OCI-LY7 (cell line): ENCODE data around the gene FKBP15. TPM values are rescaled to one million over a fixed set of nuclear protein-coding genes. Genes with fewer than 3 reads are reported as not detected.
"Not testable (repeated sequence)": the region's sequence is repeated elsewhere in the genome, so short reads cannot be mapped to it uniquely, and the experiment has no call there.

ENCODE experiments used
- BruUV-seq: library from RNA; stranded (reverse); fragments of 400-500 nt; replicated peaks from 2 replicates; lab custom pipeline; 2021; lab: Mats Ljungman, UMichigan
- CTCF ChIA-PET: fragments of 300-600 bp; sonication (Branson Sonifier 250); formaldehyde crosslinking; loops from one replicate; lab custom pipeline; 2022; ENCODE audit warnings: antibody characterized with exemption; ENCODE audit not compliant: unreplicated experiment; lab: Charles Lee
- POLR2A ChIA-PET: fragments of 300-600 bp; sonication (Branson Sonifier 250); formaldehyde crosslinking; loops from one replicate; lab custom pipeline; 2022; ENCODE audit warnings: antibody characterized with exemption; lab: Charles Lee
- DNase-seq: peaks from one replicate; pipeline ENCODE4 v3.0.0-alpha.2; 2015; ENCODE audit warnings: low spot score
- H2AFZ ChIP-seq: fragments of 200-600 bp; sonication (generic), shearing (Covaris generic); 2 replicates; pipeline ENCODE4 v1.6.1; 2014; ENCODE audit warnings: mild to moderate bottlenecking, antibody characterized with exemption, low read length, moderate library complexity
- H3K27ac ChIP-seq: fragments of 200-600 bp; sonication (generic); 2 replicates; pipeline ENCODE4 v1.5.1; 2014; ENCODE audit warnings: mixed run types, low read depth, mild to moderate bottlenecking, moderate library complexity, low read length, inconsistent platforms; ENCODE audit not compliant: poor library complexity, severe bottlenecking
- H3K36me3 ChIP-seq: fragments of 200-600 bp; sonication (generic); 2 replicates; pipeline ENCODE4 v1.6.1; 2014; ENCODE audit warnings: mild to moderate bottlenecking, antibody characterized with exemption, low read length, moderate library complexity, mixed read lengths; ENCODE audit not compliant: insufficient read depth
- H3K4me1 ChIP-seq: fragments of 200-600 bp; sonication (generic); 2 replicates; pipeline ENCODE4 v1.5.1; 2014; ENCODE audit warnings: mild to moderate bottlenecking, low read length; ENCODE audit not compliant: insufficient read depth, poor library complexity, severe bottlenecking
- H3K4me2 ChIP-seq: fragments of 200-600 bp; sonication (generic); 2 replicates; pipeline ENCODE4 v1.6.1; 2014; ENCODE audit warnings: mild to moderate bottlenecking, low read length
- H3K4me3 ChIP-seq: fragments of 200-600 bp; sonication (generic); 2 replicates; pipeline ENCODE4 v1.5.1; 2014; ENCODE audit warnings: mild to moderate bottlenecking, low read depth, low read length; ENCODE audit not compliant: poor library complexity, severe bottlenecking
- H3K79me2 ChIP-seq: fragments of 200-600 bp; sonication (generic); 2 replicates; pipeline ENCODE4 v1.6.1; 2016; ENCODE audit warnings: low read depth, mild to moderate bottlenecking, low read length, moderate library complexity, mixed read lengths; ENCODE audit not compliant: insufficient read depth
- H3K9me2 ChIP-seq: fragments of 200-600 bp; sonication (generic); 2 replicates; pipeline ENCODE4 v1.6.1; 2016; ENCODE audit warnings: mild to moderate bottlenecking, low read length, mixed read lengths; ENCODE audit not compliant: insufficient read depth
- H3K9me3 ChIP-seq: fragments of 200-600 bp; sonication (generic); 2 replicates; pipeline ENCODE4 v1.6.1; 2014; ENCODE audit warnings: mild to moderate bottlenecking, mixed run types, low read length, mixed read lengths
- H4K20me1 ChIP-seq: fragments of 200-600 bp; sonication (generic); 2 replicates; pipeline ENCODE4 v1.6.1; 2014; ENCODE audit warnings: mild to moderate bottlenecking, antibody characterized with exemption, low read length, moderate library complexity, mixed read lengths; ENCODE audit not compliant: insufficient read depth
- CTCF ChIP-seq: fragments of 200-600 bp; sonication (generic); conservative IDR thresholded peaks from 2 replicates; pipeline ENCODE4 v1.5.1; 2014; ENCODE audit warnings: mild to moderate bottlenecking, antibody characterized with exemption, low read length, moderate library complexity, mixed read lengths
- EZH2phosphoT487 ChIP-seq: fragments of 200-600 bp; sonication (generic); IDR thresholded peaks from 2 replicates; pipeline ENCODE4 v1.6.1; 2018; ENCODE audit warnings: low read depth, borderline replicate concordance, mild to moderate bottlenecking, mixed run types, antibody characterized with exemption, low read length, moderate library complexity, mixed read lengths
- intact Hi-C: fragments of 100-400 bp; cut with micrococcal nuclease; formaldehyde crosslinking; loops from one replicate; pipeline ENCODE4 v1.10.0; 2022; ENCODE audit not compliant: unreplicated experiment
- total RNA-seq, 2 experiments: library from RNA; depleted of rRNA in 1 of 2; stranded (reverse); fragments of >200 nt in 1 of 2; shearing (Covaris generic) in 1 of 2; gene quantifications; 2 replicates each; pipeline ENCODE4 v1.2.3, GENCODE V29; 2014 to 2022

Gene FKBP15
- total RNA-seq, 2 experiments from 2014 or later, result 39.9 to 58.0 TPM

- Histone ChIP-seq H4K20me1 (no peaks in the 10 kb centered on the region), H3K4me2 (no peak overlapping the region), H3K27ac (no peak overlapping the region), H3K4me1 (no peaks in the 10 kb centered on the region), H2AFZ (no peak overlapping the region), H3K36me3 (no peaks in the 10 kb centered on the region), H3K79me2 (no peaks in the 10 kb centered on the region), H3K9me2 (no peaks in the 10 kb centered on the region), H3K4me3 (no peak overlapping the region), H3K9me3 (no peaks in the 10 kb centered on the region)
- no peak for DNase-seq
- intact Hi-C loops, result no loop called here
- CTCF ChIA-PET, result no interaction called here
- BruUV-seq, result no TSS peak
- POLR2A ChIA-PET, result no interaction called here
- TF ChIP-seq CTCF (no peak), EZH2phosphoT487 (no peak)
Observed at GRCh38 chr9:113129466-113129865, 91.6 kb downstream of the FKBP15 start.

- H3K79me2 ChIP-seq, result no peaks in the 10 kb centered on the region
- H3K4me2 ChIP-seq, result no peak overlapping the region
- CTCF ChIA-PET, result no interaction called here
- H3K9me3 ChIP-seq, result no peaks in the 10 kb centered on the region
- H3K27ac ChIP-seq, result no peak overlapping the region
- BruUV-seq, result no TSS peak
- no peaks in the 10 kb centered on the region for H3K4me1 ChIP-seq
- H3K9me2 ChIP-seq, result no peaks in the 10 kb centered on the region
- POLR2A ChIA-PET, result no interaction called here
- DNase-seq, result no peak
- no peaks in the 10 kb centered on the region for H3K36me3 ChIP-seq
- no peak overlapping the region for H2AFZ ChIP-seq
- H3K4me3 ChIP-seq, result no peak overlapping the region
- intact Hi-C loops, result no loop called here
- no peak for TF ChIP-seq EZH2phosphoT487
- no peak for TF ChIP-seq CTCF
- no peaks in the 10 kb centered on the region for H4K20me1 ChIP-seq
Observed at GRCh38 chr9:113125386-113126035, 95.6 kb downstream of the FKBP15 start.

- BruUV-seq, H3K9me3 ChIP-seq, H3K36me3 ChIP-seq, DNase-seq, H3K4me3 ChIP-seq, CTCF ChIA-PET, H3K79me2 ChIP-seq, H2AFZ ChIP-seq, H4K20me1 ChIP-seq, H3K4me2 ChIP-seq, H3K27ac ChIP-seq, intact Hi-C loops, H3K4me1 ChIP-seq, H3K9me2 ChIP-seq: not testable (repeated sequence)
- POLR2A ChIA-PET, result interaction anchor here (0.7 kb wide), 1 partner anchor 58 kb away, joined by 3 read pairs; no protein-coding TSS in a partner anchor
Observed at GRCh38 chr9:113118829-113119228, 102.2 kb downstream of the FKBP15 start.

Other genes with a start within 250 kb of the FKBP15 start
- 0.59 TPM in 1 of 2 replicates, not detected in the other for gene ZNF883, start 209.1 kb downstream of the FKBP15 start, total RNA-seq (2014; rRNA removed; shearing (Covaris generic))
- gene ZNF883, start 209.1 kb downstream of the FKBP15 start, total RNA-seq (2022), result 0.33 TPM in 1 of 2 replicates, not detected in the other
- 2.3 and 3.5 TPM in 2 replicates for gene ZFP37, start 164.6 kb downstream of the FKBP15 start, total RNA-seq (2014; rRNA removed; shearing (Covaris generic))
- gene ZFP37, start 164.6 kb downstream of the FKBP15 start, total RNA-seq (2022), result 1.3 and 1.6 TPM in 2 replicates
- 0.70 and 2.7 TPM in 2 replicates for gene SLC31A2, start 70.3 kb downstream of the FKBP15 start, total RNA-seq (2014; rRNA removed; shearing (Covaris generic))
- gene SLC31A2, start 70.3 kb downstream of the FKBP15 start, total RNA-seq (2022), result 1.3 and 2.2 TPM in 2 replicates
- 3.9 and 4.7 TPM in 2 replicates for gene SLC31A1, start 267 bp upstream of the FKBP15 start, total RNA-seq (2014; rRNA removed; shearing (Covaris generic))
- 12.4 and 16.7 TPM in 2 replicates for gene SLC31A1, start 267 bp upstream of the FKBP15 start, total RNA-seq (2022)
- gene CDC26, start 54.3 kb upstream of the FKBP15 start, total RNA-seq (2014; rRNA removed; shearing (Covaris generic)), result 29.9 and 42.5 TPM in 2 replicates
- 39.7 and 39.9 TPM in 2 replicates for gene CDC26, start 54.3 kb upstream of the FKBP15 start, total RNA-seq (2022)
- 27.4 and 27.8 TPM in 2 replicates for gene PRPF4, start 54.4 kb upstream of the FKBP15 start, total RNA-seq (2014; rRNA removed; shearing (Covaris generic))
- 35.8 and 39.9 TPM in 2 replicates for gene PRPF4, start 54.4 kb upstream of the FKBP15 start, total RNA-seq (2022)
- gene RNF183, start 82.1 kb upstream of the FKBP15 start, total RNA-seq (2014; rRNA removed; shearing (Covaris generic)), result not detected in 2 replicates
- not detected in 2 replicates for gene RNF183, start 82.1 kb upstream of the FKBP15 start, total RNA-seq (2022)
- gene WDR31, start 119.0 kb upstream of the FKBP15 start, total RNA-seq (2014; rRNA removed; shearing (Covaris generic)), result 0.19 and 0.54 TPM in 2 replicates
- 1.2 and 1.4 TPM in 2 replicates for gene WDR31, start 119.0 kb upstream of the FKBP15 start, total RNA-seq (2022)
- gene BSPRY, start 128.3 kb upstream of the FKBP15 start, total RNA-seq (2014; rRNA removed; shearing (Covaris generic)), result 0.54 and 1.3 TPM in 2 replicates
- gene BSPRY, start 128.3 kb upstream of the FKBP15 start, total RNA-seq (2022), result 0.82 and 0.98 TPM in 2 replicates
- 11.9 and 18.1 TPM in 2 replicates for gene HDHD3, start 155.7 kb upstream of the FKBP15 start, total RNA-seq (2014; rRNA removed; shearing (Covaris generic))
- gene HDHD3, start 155.7 kb upstream of the FKBP15 start, total RNA-seq (2022), result 16.0 and 16.7 TPM in 2 replicates
- gene ALAD, start 180.0 kb upstream of the FKBP15 start, total RNA-seq (2014; rRNA removed; shearing (Covaris generic)), result 14.3 and 19.8 TPM in 2 replicates
- gene ALAD, start 180.0 kb upstream of the FKBP15 start, total RNA-seq (2022), result 26.3 and 26.6 TPM in 2 replicates
- 108 and 132 TPM in 2 replicates for gene POLE3, start 189.4 kb upstream of the FKBP15 start, total RNA-seq (2014; rRNA removed; shearing (Covaris generic))
- gene POLE3, start 189.4 kb upstream of the FKBP15 start, total RNA-seq (2022), result 118 and 130 TPM in 2 replicates
- 1.8 and 3.0 TPM in 2 replicates for gene C9orf43, start 189.5 kb upstream of the FKBP15 start, total RNA-seq (2014; rRNA removed; shearing (Covaris generic))
- 1.8 and 2.9 TPM in 2 replicates for gene C9orf43, start 189.5 kb upstream of the FKBP15 start, total RNA-seq (2022)
- 11.7 and 22.8 TPM in 2 replicates for gene RGS3, start 242.4 kb upstream of the FKBP15 start, total RNA-seq (2014; rRNA removed; shearing (Covaris generic))
- 22.5 and 32.9 TPM in 2 replicates for gene RGS3, start 242.4 kb upstream of the FKBP15 start, total RNA-seq (2022)